ENCODE data around the gene PRKCH.

The PRKCH gene

GRCh38 chr14:61479746-61480502 is 158.5 kb downstream of the PRKCH start:
- Mint-ChIP-seq H3K4me3 (peak overlapping the region; percentile 65), H3K9me3 (no peaks in the 10 kb centered on the region), H3K4me1 (ENCODE audit: low read depth) (peaks cover 83% of the 10 kb centered on the region), H3K27ac (peak overlapping the region; percentile 92), H3K36me3 (ENCODE audit: low read depth) (peaks cover 44% of the 10 kb centered on the region), H3K27me3 (ENCODE audit: low read depth) (no peaks in the 10 kb centered on the region)

- Mint-ChIP-seq H3K27me3 (ENCODE audit: low read depth) (no peaks in the 10 kb centered on the region), H3K27ac (peak overlapping the region; percentile 92), H3K36me3 (ENCODE audit: low read depth) (peaks cover 47% of the 10 kb centered on the region), H3K4me3 (peak overlapping the region; percentile 60), H3K4me1 (ENCODE audit: low read depth) (peaks cover 83% of the 10 kb centered on the region), H3K9me3 (no peaks in the 10 kb centered on the region)
These were observed 159.4 kb downstream of the PRKCH start for GRCh38 chr14:61480704-61481285.

GRCh38 chr14:61481701-61482100 is 160.3 kb downstream of the PRKCH start:
- H3K9me3 Mint-ChIP-seq, result no peaks in the 10 kb centered on the region
- peaks cover 52% of the 10 kb centered on the region for H3K36me3 Mint-ChIP-seq (ENCODE audit: low read depth)
- H3K4me3 Mint-ChIP-seq, result no peak overlapping the region
- peaks cover 82% of the 10 kb centered on the region for H3K4me1 Mint-ChIP-seq (ENCODE audit: low read depth)
- H3K27ac Mint-ChIP-seq, result no peak overlapping the region
- no peaks in the 10 kb centered on the region for H3K27me3 Mint-ChIP-seq (ENCODE audit: low read depth)

- Mint-ChIP-seq H3K27me3 (ENCODE audit: low read depth) (no peaks in the 10 kb centered on the region), H3K4me1 (ENCODE audit: low read depth) (peaks cover 82% of the 10 kb centered on the region), H3K36me3 (ENCODE audit: low read depth) (peaks cover 61% of the 10 kb centered on the region), H3K4me3 (no peak overlapping the region), H3K9me3 (no peaks in the 10 kb centered on the region), H3K27ac (peak overlapping the region; percentile 55)
These were observed 161.2 kb downstream of the PRKCH start for GRCh38 chr14:61482348-61483206.

- Mint-ChIP-seq H3K4me3 (no peak overlapping the region), H3K9me3 (no peaks in the 10 kb centered on the region), H3K4me1 (ENCODE audit: low read depth) (peaks cover 74% of the 10 kb centered on the region), H3K27me3 (ENCODE audit: low read depth) (no peaks in the 10 kb centered on the region), H3K36me3 (ENCODE audit: low read depth) (peaks cover 61% of the 10 kb centered on the region), H3K27ac (peak overlapping the region; percentile 74)
These were observed 162.1 kb downstream of the PRKCH start for GRCh38 chr14:61483476-61483875.

- H3K27me3 Mint-ChIP-seq (ENCODE audit: low read depth), result no peaks in the 10 kb centered on the region
- no peak overlapping the region for H3K4me3 Mint-ChIP-seq
- H3K36me3 Mint-ChIP-seq (ENCODE audit: low read depth), result peaks cover 60% of the 10 kb centered on the region
- H3K9me3 Mint-ChIP-seq, result no peaks in the 10 kb centered on the region
- no peak overlapping the region for H3K27ac Mint-ChIP-seq
- peaks cover 69% of the 10 kb centered on the region for H3K4me1 Mint-ChIP-seq (ENCODE audit: low read depth)
These were observed 162.7 kb downstream of the PRKCH start for GRCh38 chr14:61484031-61484430.

GRCh38 chr14:61484826-61485584 is 163.6 kb downstream of the PRKCH start:
- peaks cover 60% of the 10 kb centered on the region for H3K4me1 Mint-ChIP-seq (ENCODE audit: low read depth)
- H3K27ac Mint-ChIP-seq, result no peak overlapping the region
- H3K9me3 Mint-ChIP-seq, result no peaks in the 10 kb centered on the region
- H3K36me3 Mint-ChIP-seq (ENCODE audit: low read depth), result peaks cover 62% of the 10 kb centered on the region
- no peaks in the 10 kb centered on the region for H3K27me3 Mint-ChIP-seq (ENCODE audit: low read depth)
- no peak overlapping the region for H3K4me3 Mint-ChIP-seq

GRCh38 chr14:61485661-61486060 is 164.3 kb downstream of the PRKCH start:
- Mint-ChIP-seq H3K27me3 (ENCODE audit: low read depth) (no peaks in the 10 kb centered on the region), H3K4me1 (ENCODE audit: low read depth) (peaks cover 55% of the 10 kb centered on the region), H3K9me3 (no peaks in the 10 kb centered on the region), H3K27ac (no peak overlapping the region), H3K4me3 (no peak overlapping the region), H3K36me3 (ENCODE audit: low read depth) (peaks cover 64% of the 10 kb centered on the region)

- H3K4me3 Mint-ChIP-seq, result no peak overlapping the region
- H3K27ac Mint-ChIP-seq, result no peak overlapping the region
- H3K4me1 Mint-ChIP-seq (ENCODE audit: low read depth), result peaks cover 45% of the 10 kb centered on the region
- H3K36me3 Mint-ChIP-seq (ENCODE audit: low read depth), result peaks cover 55% of the 10 kb centered on the region
- H3K9me3 Mint-ChIP-seq, result no peaks in the 10 kb centered on the region
- no peaks in the 10 kb centered on the region for H3K27me3 Mint-ChIP-seq (ENCODE audit: low read depth)
These were observed 165.6 kb downstream of the PRKCH start for GRCh38 chr14:61486930-61487495.

GRCh38 chr14:61488417-61489401 is 167.3 kb downstream of the PRKCH start:
- Mint-ChIP-seq H3K27me3 (ENCODE audit: low read depth) (no peaks in the 10 kb centered on the region), H3K4me1 (ENCODE audit: low read depth) (peaks cover 32% of the 10 kb centered on the region), H3K4me3 (no peak overlapping the region), H3K9me3 (no peaks in the 10 kb centered on the region), H3K36me3 (ENCODE audit: low read depth) (peaks cover 43% of the 10 kb centered on the region), H3K27ac (no peak overlapping the region)

GRCh38 chr14:61489512-61489911 is 168.1 kb downstream of the PRKCH start:
- H3K27ac Mint-ChIP-seq, result peak overlapping the region; percentile 24

GRCh38 chr14:61489932-61490331 is 168.6 kb downstream of the PRKCH start:
- Mint-ChIP-seq H3K27me3 (ENCODE audit: low read depth) (no peaks in the 10 kb centered on the region), H3K4me1 (ENCODE audit: low read depth) (peaks cover 28% of the 10 kb centered on the region), H3K36me3 (ENCODE audit: low read depth) (peaks cover 33% of the 10 kb centered on the region), H3K9me3 (no peaks in the 10 kb centered on the region), H3K27ac (no peak overlapping the region), H3K4me3 (no peak overlapping the region)

More at GRCh38 chr14:61489512-61489911, 168.1 kb downstream of the PRKCH start:
- H3K9me3 Mint-ChIP-seq, result no peaks in the 10 kb centered on the region
- H3K36me3 Mint-ChIP-seq (ENCODE audit: low read depth), result peaks cover 37% of the 10 kb centered on the region
- H3K4me1 Mint-ChIP-seq (ENCODE audit: low read depth), result peaks cover 28% of the 10 kb centered on the region
- H3K27me3 Mint-ChIP-seq (ENCODE audit: low read depth), result no peaks in the 10 kb centered on the region
- H3K4me3 Mint-ChIP-seq, result no peak overlapping the region

GRCh38 chr14:61491224-61491623 is 169.8 kb downstream of the PRKCH start:
- Mint-ChIP-seq H3K9me3 (no peaks in the 10 kb centered on the region), H3K27ac (no peak overlapping the region), H3K27me3 (ENCODE audit: low read depth) (no peaks in the 10 kb centered on the region), H3K4me1 (ENCODE audit: low read depth) (peaks cover 26% of the 10 kb centered on the region), H3K36me3 (ENCODE audit: low read depth) (peaks cover 29% of the 10 kb centered on the region), H3K4me3 (no peak overlapping the region)
